Measurements from ENCODE around the gene SRSF6.
"Not testable (repeated sequence)": the region's sequence is repeated elsewhere in the genome, so short reads cannot be mapped to it uniquely, and the experiment has no call there.

The SRSF6 gene

DNA sequence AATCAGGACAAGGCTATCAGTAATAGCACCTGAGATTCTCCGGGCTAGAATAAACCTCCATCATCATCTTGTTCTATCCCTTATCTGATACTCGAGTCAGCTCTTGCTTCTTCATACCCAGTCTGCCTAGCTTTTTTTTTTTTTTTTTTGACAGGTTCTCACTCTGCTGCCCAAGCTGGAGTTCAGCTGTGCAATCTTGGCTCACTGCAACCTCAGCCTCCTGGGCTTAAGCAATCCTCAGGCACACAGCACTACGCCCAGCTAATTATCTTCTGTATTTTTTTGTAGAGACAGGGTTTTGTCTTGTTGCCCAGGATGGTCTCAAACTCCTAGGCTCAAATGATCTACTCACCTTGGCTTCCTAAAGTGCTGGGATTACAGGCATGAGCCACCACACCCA is 19.5 kb downstream of the SRSF6 start:
- CTCF ChIA-PET = no interaction called here
- POLR2A ChIA-PET = no interaction called here
- no peak for TF ChIP-seq ELF4 (IDR thresholded peaks at IDR 0.05)
- no peak for DNase-seq (ENCODE audit: extremely low spot score)

DNA sequence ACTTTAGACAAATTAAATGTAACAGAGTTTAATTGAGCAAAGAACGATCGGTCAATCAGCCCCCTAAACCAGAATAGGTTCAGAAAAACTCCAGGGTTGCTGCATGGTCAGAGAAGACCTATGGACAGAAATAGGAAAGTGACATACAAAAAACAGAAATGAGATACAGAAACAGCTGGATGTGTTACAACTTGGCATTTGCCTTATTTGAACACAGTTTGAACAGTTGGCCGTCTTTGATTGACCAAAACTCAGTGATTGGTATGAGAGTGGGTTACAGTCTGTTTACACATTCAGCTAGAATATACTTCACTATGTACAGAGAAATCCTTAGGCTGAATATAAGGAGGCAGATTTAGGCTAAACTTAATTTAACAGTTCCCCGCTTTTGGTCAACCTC is 19.9 kb downstream of the SRSF6 start:
- ChIA-PET CTCF (no interaction called here), POLR2A (no interaction called here)
- DNase-seq (ENCODE audit: extremely low spot score) = no peak
- TF ChIP-seq CTBP1 (IDR thresholded peaks at IDR 0.05; ENCODE audit: borderline replicate concordance) (no peak), LEF1 (IDR thresholded peaks at IDR 0.05; ENCODE audit: borderline replicate concordance) (no peak), TARDBP (IDR thresholded peaks at IDR 0.05) (no peak), SUZ12 (IDR thresholded peaks at IDR 0.05) (no peak), L3MBTL2 (conservative IDR thresholded peaks at IDR 0.05) (no peak), HDGF (IDR thresholded peaks at IDR 0.05; ENCODE audit: borderline replicate concordance) (no peak), ELF4 (IDR thresholded peaks at IDR 0.05) (no peak), NFRKB (IDR thresholded peaks at IDR 0.05) (no peak), ARNT (IDR thresholded peaks at IDR 0.05) (no peak), SP1 (IDR thresholded peaks at IDR 0.05) (no peak), FOXA1 (IDR thresholded peaks at IDR 0.05) (no peak), ZNF384 (IDR thresholded peaks at IDR 0.05) (no peak)
- TF ChIP-seq, protein P1, sequence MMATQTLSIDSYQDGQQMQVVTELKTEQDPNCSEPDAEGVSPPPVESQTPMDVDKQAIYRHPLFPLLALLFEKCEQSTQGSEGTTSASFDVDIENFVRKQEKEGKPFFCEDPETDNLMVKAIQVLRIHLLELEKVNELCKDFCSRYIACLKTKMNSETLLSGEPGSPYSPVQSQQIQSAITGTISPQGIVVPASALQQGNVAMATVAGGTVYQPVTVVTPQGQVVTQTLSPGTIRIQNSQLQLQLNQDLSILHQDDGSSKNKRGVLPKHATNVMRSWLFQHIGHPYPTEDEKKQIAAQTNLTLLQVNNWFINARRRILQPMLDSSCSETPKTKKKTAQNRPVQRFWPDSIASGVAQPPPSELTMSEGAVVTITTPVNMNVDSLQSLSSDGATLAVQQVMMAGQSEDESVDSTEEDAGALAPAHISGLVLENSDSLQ (IDR thresholded peaks at IDR 0.05) = no peak

DNA sequence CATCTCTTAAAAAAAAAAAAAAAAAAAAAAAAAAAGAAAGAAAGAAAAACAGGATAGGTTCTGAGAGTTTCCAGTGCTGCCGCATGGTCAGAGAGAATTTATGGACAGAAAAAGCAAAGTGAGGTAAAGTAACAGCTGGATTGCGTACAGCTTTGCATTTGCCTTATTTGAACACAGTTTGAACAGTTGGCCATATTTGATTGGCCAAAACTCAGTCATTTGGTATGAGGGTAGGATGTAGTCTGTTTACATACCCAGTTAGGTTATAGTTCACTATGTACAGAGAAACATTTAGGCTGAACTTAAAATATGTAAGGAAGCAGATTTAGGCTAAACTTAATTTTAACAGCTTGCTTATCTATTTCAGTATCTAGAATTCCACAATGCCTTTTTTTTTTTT is 32.3 kb downstream of the SRSF6 start:
- ChIA-PET CTCF (no interaction called here), POLR2A (no interaction called here)
- TF ChIP-seq ELF4 (IDR thresholded peaks at IDR 0.05) (no peak), NFRKB (IDR thresholded peaks at IDR 0.05) (no peak), CTBP1 (IDR thresholded peaks at IDR 0.05; ENCODE audit: borderline replicate concordance) (no peak), BHLHE40 (IDR thresholded peaks at IDR 0.05; ENCODE audit: borderline replicate concordance) (no peak), FOXM1 (IDR thresholded peaks at IDR 0.05; ENCODE audit: borderline replicate concordance) (no peak), LEF1 (IDR thresholded peaks at IDR 0.05; ENCODE audit: borderline replicate concordance) (no peak), L3MBTL2 (conservative IDR thresholded peaks at IDR 0.05) (no peak), FOXK2 (IDR thresholded peaks at IDR 0.05) (no peak), ARNT (IDR thresholded peaks at IDR 0.05) (no peak), SP1 (IDR thresholded peaks at IDR 0.05) (no peak), FOXA1 (IDR thresholded peaks at IDR 0.05) (no peak), ZNF384 (IDR thresholded peaks at IDR 0.05) (no peak; the same call in 1 of the 2 replicates), HDGF (IDR thresholded peaks at IDR 0.05; ENCODE audit: borderline replicate concordance) (no peak), TARDBP (IDR thresholded peaks at IDR 0.05) (no peak)
- TF ChIP-seq, protein P1 (IDR thresholded peaks at IDR 0.05) = no peak
- DNase-seq (ENCODE audit: extremely low spot score) = no peak

DNA sequence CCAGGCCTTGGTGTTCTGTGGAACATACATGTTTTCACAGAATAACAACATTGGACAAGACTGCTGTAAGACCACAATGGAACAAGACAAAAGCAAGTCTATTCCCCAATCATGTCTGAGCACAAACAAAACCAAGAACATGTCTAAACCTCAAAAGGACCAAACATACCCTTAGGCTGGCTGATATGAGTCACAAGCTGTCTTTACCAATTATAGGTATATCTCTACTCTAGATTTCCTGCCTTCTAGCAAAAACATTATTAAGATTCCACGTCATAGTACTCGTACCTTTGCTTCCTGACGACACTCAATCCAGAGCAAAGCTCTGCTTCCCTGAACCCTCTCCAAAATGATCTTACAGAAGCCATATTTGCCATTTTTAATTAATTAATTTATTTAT is 34.4 kb downstream of the SRSF6 start:
- CTCF ChIA-PET = no interaction called here
- TF ChIP-seq L3MBTL2 (conservative IDR thresholded peaks at IDR 0.05) (no peak), FOXA1 (IDR thresholded peaks at IDR 0.05) (no peak), BHLHE40 (IDR thresholded peaks at IDR 0.05; ENCODE audit: borderline replicate concordance) (no peak), FOXM1 (IDR thresholded peaks at IDR 0.05; ENCODE audit: borderline replicate concordance) (no peak), LEF1 (IDR thresholded peaks at IDR 0.05; ENCODE audit: borderline replicate concordance) (no peak), ZNF384 (IDR thresholded peaks at IDR 0.05) (no peak), TARDBP (IDR thresholded peaks at IDR 0.05) (no peak), SUZ12 (IDR thresholded peaks at IDR 0.05) (no peak), HDGF (IDR thresholded peaks at IDR 0.05; ENCODE audit: borderline replicate concordance) (no peak)
- TF ChIP-seq, protein P1 (IDR thresholded peaks at IDR 0.05) = no peak
- no peak for DNase-seq (ENCODE audit: extremely low spot score)
- POLR2A ChIA-PET = no interaction called here

DNA sequence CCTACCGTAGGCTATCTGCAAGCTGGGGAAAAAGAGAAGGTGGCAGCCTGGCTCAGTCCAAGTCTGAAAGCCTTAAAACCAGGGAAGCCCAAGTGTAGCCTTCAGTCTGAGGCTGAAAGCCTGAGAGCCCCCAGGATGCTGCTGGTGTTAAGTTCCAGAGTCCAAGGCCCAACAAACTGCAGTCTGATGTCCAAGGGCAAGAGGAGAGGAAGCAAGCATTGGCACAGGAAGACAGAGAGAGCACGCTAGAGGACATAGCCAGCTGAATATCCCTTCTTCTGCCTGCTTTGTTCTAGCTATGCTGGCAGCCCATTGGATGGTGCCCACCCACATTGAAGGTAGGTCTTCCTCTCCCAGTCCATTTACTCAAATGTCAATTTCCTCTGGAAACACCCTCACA is 37.7 kb downstream of the SRSF6 start:
- no peak for TF ChIP-seq ZNF384 (IDR thresholded peaks at IDR 0.05)
- no peak for TF ChIP-seq TARDBP (IDR thresholded peaks at IDR 0.05)
- POLR2A ChIA-PET = interaction anchor here (1.1 kb wide), 1 partner anchor 38 kb away, joined by 3 read pairs; no protein-coding TSS in a partner anchor

DNA sequence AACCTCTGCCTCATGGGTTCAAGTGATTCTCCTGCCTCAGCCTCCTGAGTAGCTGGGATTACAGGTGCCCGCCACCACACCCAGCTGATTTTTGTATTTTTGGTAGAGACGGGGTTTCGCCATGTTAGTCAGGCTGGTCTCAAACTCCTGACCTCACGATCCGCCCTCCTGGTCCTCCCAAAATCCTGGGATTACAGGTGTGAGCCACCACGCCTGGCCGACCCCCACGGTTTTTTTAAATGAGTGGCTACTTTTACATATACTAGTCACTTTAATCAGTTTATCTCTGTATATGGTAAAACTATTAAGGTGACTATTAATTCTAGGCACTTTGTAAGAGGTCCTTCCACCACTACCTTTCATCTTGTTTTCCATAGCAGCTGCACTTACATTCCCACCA is 44.3 kb downstream of the SRSF6 start:
- POLR2A ChIA-PET; DNase-seq (ENCODE audit: extremely low spot score): not testable (repeated sequence)
- CTCF ChIA-PET = interaction anchor here (0.8 kb wide), 1 partner anchor 20 kb away, joined by 3 read pairs; no protein-coding TSS in a partner anchor

More for the DNA sequence above, 37.7 kb downstream of the SRSF6 start:
- CTCF ChIA-PET = no interaction called here
- DNase-seq (ENCODE audit: extremely low spot score) = no peak

DNA sequence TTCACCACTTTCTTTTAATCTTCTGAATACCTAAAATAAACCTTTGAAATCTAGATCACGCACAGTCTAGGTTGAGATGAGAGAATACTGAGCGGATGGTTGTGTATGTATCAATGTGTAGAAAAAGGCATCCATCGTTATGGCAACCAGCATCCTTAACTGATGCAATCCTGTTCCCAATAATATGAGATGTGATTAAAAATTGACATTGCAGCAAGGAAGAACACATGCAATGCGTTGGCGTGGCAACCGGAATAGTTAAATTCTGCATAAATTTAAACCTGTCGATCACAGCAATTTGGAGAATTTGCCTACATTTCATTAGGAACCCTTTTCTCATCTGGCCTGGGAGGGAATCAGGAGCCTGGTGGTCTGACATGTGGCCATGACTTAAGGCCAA is 48.5 kb downstream of the SRSF6 start:
- TF ChIP-seq FOXM1 (IDR thresholded peaks at IDR 0.05; ENCODE audit: borderline replicate concordance) (no peak), BHLHE40 (IDR thresholded peaks at IDR 0.05; ENCODE audit: borderline replicate concordance) (no peak), SUZ12 (IDR thresholded peaks at IDR 0.05) (no peak), ELF4 (IDR thresholded peaks at IDR 0.05) (no peak), LEF1 (IDR thresholded peaks at IDR 0.05; ENCODE audit: borderline replicate concordance) (no peak), FOXK2 (IDR thresholded peaks at IDR 0.05) (no peak), CTBP1 (IDR thresholded peaks at IDR 0.05; ENCODE audit: borderline replicate concordance) (no peak), NFRKB (IDR thresholded peaks at IDR 0.05) (no peak), SP1 (IDR thresholded peaks at IDR 0.05) (no peak), ZNF384 (IDR thresholded peaks at IDR 0.05) (no peak), L3MBTL2 (conservative IDR thresholded peaks at IDR 0.05) (no peak), ARNT (IDR thresholded peaks at IDR 0.05) (no peak), TARDBP (IDR thresholded peaks at IDR 0.05) (no peak), HDGF (IDR thresholded peaks at IDR 0.05; ENCODE audit: borderline replicate concordance) (no peak), FOXA1 (IDR thresholded peaks at IDR 0.05) (no peak)
- TF ChIP-seq, protein P1 (IDR thresholded peaks at IDR 0.05) = no peak
- DNase-seq (ENCODE audit: extremely low spot score) = no peak
- POLR2A ChIA-PET = interaction anchor here (1.6 kb wide), 2 partner anchors 48 to 49 kb away, joined by 5 to 6 read pairs; partner anchors contain the start of gene SRSF6
- CTCF ChIA-PET = no interaction called here
